Effector memory CD4-positive, alpha-beta T cell (primary cell): Measurements from ENCODE around the gene PEX16.

Experiments used
- DNase-seq, 3 donors: peaks; one replicate each; pipeline ENCODE4 v3.0.0-alpha.2; 2020
- H3K27ac ChIP-seq: 2 replicates; pipeline ENCODE4 v1.7.0; 2013; ENCODE audit warnings: mild to moderate bottlenecking, low read length, moderate library complexity; ENCODE audit not compliant: insufficient read depth, poor library complexity, severe bottlenecking
- H3K27me3 ChIP-seq: replicated peaks from 2 replicates; pipeline ENCODE4 v1.7.0; 2013; ENCODE audit warnings: mild to moderate bottlenecking, low read length; ENCODE audit not compliant: insufficient read depth, control insufficient read depth, poor library complexity, severe bottlenecking
- H3K36me3 ChIP-seq: 2 replicates; pipeline ENCODE4 v1.7.0; 2013; ENCODE audit warnings: mild to moderate bottlenecking, low read length, moderate library complexity; ENCODE audit not compliant: control insufficient read depth, insufficient read depth
- H3K4me1 ChIP-seq: 2 replicates; pipeline ENCODE4 v1.7.0; 2013; ENCODE audit warnings: low read length, mild to moderate bottlenecking; ENCODE audit not compliant: control insufficient read depth, insufficient read depth, poor library complexity, severe bottlenecking
- H3K4me3 ChIP-seq: 2 replicates; pipeline ENCODE4 v1.7.0; 2013; ENCODE audit warnings: low read length, low read depth, mild to moderate bottlenecking; ENCODE audit not compliant: insufficient read depth, poor library complexity, severe bottlenecking
- H3K9me3 ChIP-seq: 2 replicates; pipeline ENCODE4 v1.7.0; 2013; ENCODE audit warnings: mild to moderate bottlenecking, low read length, moderate library complexity; ENCODE audit not compliant: control insufficient read depth

The PEX16 gene

DNA sequence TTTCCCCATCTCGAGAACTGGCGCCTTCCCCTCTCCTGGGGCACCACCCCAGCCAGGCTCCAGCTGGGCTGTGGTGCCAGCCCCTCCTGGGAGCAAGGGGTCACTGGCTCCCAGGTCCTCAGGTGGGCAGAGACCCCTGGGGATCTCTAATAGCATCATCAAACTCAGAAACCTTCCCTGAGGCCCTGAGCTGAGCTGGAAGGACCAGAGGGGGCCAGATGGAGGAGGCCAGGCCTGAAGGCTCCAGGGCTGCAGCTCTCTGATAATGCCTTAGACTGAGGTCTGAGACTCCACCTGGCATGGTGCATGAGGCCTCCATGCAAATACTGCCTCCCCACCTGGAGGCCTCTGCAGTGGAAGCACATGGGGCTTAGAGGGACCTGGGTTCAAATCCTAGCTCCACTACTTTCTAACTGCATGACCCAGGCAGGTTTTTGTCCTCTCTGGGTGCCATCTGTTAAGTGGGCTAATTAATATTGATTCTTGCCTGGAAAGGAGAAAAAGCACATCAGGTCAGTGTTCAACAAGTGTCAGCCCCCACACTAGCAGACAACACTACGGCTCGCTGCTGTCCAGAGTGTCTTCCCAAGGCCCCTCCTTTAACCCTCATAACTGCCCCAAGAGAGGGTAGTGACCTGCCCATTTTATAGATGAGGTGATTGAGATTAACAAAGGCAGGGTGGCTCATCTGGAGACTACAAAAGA lies 30.7 kb downstream of the PEX16 start:
- Histone ChIP-seq H3K4me1 (peaks cover 11% of the 10 kb centered on the region), H3K36me3 (no peaks in the 10 kb centered on the region), H3K9me3 (no peaks in the 10 kb centered on the region), H3K4me3 (no peak overlapping the region), H3K27me3 (no peaks in the 10 kb centered on the region), H3K27ac (no peak overlapping the region)
- DNase-seq = no peak

DNA sequence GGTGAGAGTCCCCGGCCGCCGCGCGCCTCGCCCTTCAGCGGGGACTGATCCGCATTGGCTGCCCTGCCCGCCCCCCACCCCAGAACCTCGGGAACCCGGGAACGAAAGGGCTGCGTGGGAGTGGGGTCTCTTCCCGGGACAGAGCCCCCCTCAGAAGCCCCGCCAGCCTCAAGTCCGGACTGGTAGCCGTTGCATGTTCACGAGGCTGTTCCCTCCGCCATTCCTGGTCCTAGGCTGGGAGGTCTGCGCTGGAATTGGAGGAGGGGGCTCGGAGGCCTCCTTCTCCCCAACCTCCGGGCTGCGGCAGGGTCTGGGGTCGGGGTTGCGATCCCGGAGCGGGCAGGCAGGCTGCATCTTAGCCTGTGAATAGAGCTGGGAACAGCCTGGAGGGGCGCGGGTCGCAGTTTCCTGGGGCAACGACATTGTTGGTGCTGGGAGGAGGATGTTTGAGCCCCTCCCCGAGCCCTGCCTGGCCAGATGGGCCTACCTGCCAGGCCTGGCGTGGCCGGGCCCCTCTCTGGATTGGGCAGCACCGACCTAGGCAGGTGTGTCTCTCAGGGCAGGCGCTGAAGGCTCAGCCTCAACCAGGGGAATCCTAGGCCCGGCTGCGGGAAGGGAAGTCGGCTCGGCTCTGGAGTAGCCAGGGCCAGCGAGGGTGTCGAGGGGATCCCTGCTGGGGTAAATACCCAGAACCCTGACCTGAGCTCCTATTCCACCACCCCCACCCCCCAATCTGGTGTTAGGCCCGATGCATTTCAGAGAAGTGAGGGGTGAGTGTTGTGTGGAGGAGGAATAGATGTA lies 31.6 kb downstream of the PEX16 start:
- Histone ChIP-seq H3K36me3 (peaks cover 8% of the 10 kb centered on the region), H3K4me1 (peaks cover 11% of the 10 kb centered on the region), H3K4me3 (peak overlapping the region; percentile 52), H3K27me3 (no peaks in the 10 kb centered on the region), H3K9me3 (no peaks in the 10 kb centered on the region), H3K27ac (no peak overlapping the region)
- no peak for DNase-seq

- Histone ChIP-seq H3K27me3 (no peaks in the 10 kb centered on the region), H3K4me1 (peaks cover 11% of the 10 kb centered on the region), H3K9me3 (no peaks in the 10 kb centered on the region), H3K36me3 (peaks cover 15% of the 10 kb centered on the region), H3K27ac (no peak within 1 kb of the TSS), H3K4me3 (peak within 1 kb of the TSS; percentile 52)
- peak; percentile 31 to 41 (median 33) for DNase-seq
These were observed 32.3 kb downstream of the PEX16 start, which contains the start of gene MAPK8IP1 for GRCh38 chr11:45885274-45885920. MAPK8IP1 (plus strand) TSS chr11:45885651; CDS start chr11:45885821, 170 bp downstream.

- Histone ChIP-seq H3K36me3 (peaks cover 21% of the 10 kb centered on the region), H3K27ac (no peak overlapping the region), H3K27me3 (no peaks in the 10 kb centered on the region), H3K9me3 (no peaks in the 10 kb centered on the region), H3K4me3 (no peak overlapping the region), H3K4me1 (peaks cover 11% of the 10 kb centered on the region)
- no peak for DNase-seq
These were observed 33.0 kb downstream of the PEX16 start for GRCh38 chr11:45884596-45885185.

- no peak overlapping the region for H3K27ac ChIP-seq
- peaks cover 11% of the 10 kb centered on the region for H3K4me1 ChIP-seq
- no peak overlapping the region for H3K4me3 ChIP-seq
- H3K27me3 ChIP-seq = no peaks in the 10 kb centered on the region
- H3K9me3 ChIP-seq = no peaks in the 10 kb centered on the region
- DNase-seq = no peak
- peaks cover 42% of the 10 kb centered on the region for H3K36me3 ChIP-seq
These were observed 35.8 kb downstream of the PEX16 start for GRCh38 chr11:45881708-45882368.

DNA sequence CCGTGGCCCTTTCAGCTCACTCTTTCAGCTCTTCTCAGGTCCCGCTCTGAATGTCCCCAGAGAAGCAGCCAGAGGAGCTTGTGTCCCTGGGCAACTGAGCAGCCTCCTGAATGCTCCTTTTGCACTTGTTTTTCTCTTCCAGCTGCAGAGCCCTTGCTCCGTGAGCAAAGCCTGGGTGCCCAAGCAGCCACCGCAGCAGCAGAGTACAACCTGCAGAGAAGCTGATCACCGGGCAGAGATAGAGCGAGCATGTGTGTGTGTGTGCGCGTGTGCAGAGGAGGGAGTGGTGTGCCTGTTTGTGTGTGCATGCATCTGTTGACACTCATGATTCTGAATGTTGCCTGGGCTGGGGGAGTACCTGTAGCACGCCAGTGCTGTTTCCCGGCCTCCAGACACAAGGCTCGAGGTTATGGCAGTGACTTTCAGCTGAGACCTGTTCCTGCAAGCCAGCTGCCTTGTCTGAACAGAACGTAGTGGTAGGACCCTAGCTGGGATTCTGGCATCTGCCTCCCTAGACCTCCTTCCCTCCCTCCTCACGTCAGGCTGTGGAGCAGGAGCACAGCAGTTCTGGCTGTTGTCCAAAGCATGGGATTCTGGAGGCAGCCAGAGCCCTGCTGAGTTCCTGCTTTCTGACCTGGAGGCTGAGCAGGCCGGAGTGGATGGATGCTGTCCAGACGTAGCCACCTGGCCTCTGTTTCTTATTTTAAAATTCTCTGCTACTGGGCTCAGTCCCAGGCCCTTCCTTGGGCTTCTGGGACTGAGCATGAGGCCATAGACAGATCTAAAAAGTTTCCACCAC lies 36.7 kb downstream of the PEX16 start:
- Histone ChIP-seq H3K27me3 (no peaks in the 10 kb centered on the region), H3K4me3 (no peak overlapping the region), H3K36me3 (peaks cover 49% of the 10 kb centered on the region), H3K4me1 (peaks cover 9% of the 10 kb centered on the region), H3K9me3 (no peaks in the 10 kb centered on the region), H3K27ac (no peak overlapping the region)
- no peak for DNase-seq

GRCh38 chr11:45879803-45880686 lies 37.6 kb downstream of the PEX16 start:
- no peak overlapping the region for H3K27ac ChIP-seq
- peaks cover 52% of the 10 kb centered on the region for H3K36me3 ChIP-seq
- no peak overlapping the region for H3K4me3 ChIP-seq
- no peak for DNase-seq
- peaks cover 3% of the 10 kb centered on the region for H3K4me1 ChIP-seq
- H3K9me3 ChIP-seq = no peaks in the 10 kb centered on the region
- no peaks in the 10 kb centered on the region for H3K27me3 ChIP-seq

DNA sequence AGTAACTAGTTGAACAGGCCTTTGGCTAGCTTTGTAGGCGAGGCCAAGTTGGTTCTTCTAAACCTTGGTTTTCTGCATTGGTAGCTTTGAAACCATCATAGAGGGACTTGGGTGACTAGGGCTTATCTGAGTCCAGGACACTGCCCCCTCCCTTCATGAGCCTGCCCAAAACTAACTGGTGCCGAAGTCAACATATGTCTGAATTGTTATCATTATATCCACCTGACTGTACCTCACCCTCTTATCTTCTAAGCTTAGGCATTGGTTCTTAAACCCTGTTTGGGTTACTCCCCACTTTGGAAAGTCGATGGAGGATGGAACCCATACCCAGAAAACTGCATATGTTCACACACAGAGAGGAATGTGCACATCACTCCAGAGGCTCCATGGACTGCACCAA lies 39.8 kb downstream of the PEX16 start:
- no peak for DNase-seq
- Histone ChIP-seq H3K36me3 (peaks cover 62% of the 10 kb centered on the region), H3K27ac (no peak overlapping the region), H3K27me3 (no peaks in the 10 kb centered on the region), H3K4me1 (no peaks in the 10 kb centered on the region), H3K9me3 (no peaks in the 10 kb centered on the region), H3K4me3 (no peak overlapping the region)
